Neural cell (in vitro differentiated cells): ENCODE measurements around the gene MYO3B. TPM values are rescaled to one million over a fixed set of nuclear protein-coding genes. Genes with fewer than 3 reads are reported as not detected.

ENCODE experiments used
- H2AFZ ChIP-seq: fragments of 200-600, 300-800 bp; sonication (generic), shearing (Covaris generic); 2 replicates; pipeline ENCODE4 v1.6.0; 2014; ENCODE audit warnings: low read depth, mild to moderate bottlenecking, antibody characterized with exemption, low read length, moderate library complexity
- H3F3A ChIP-seq: fragments of 200-600 bp; shearing (Covaris generic); 2 replicates; pipeline ENCODE4 v1.6.1; 2016; ENCODE audit warnings: mild to moderate bottlenecking, moderate library complexity, mixed read lengths, antibody characterized with exemption, low read length; ENCODE audit not compliant: insufficient read depth, poor library complexity, severe bottlenecking
- H3K27ac ChIP-seq: fragments of 200-600, 300-800 bp; sonication (generic), shearing (Covaris generic); 2 replicates; pipeline ENCODE4 v1.5.1; 2014; ENCODE audit warnings: mild to moderate bottlenecking, low read length, moderate library complexity
- H3K27me3 ChIP-seq: fragments of 300-800, 200-600 bp; sonication (generic), shearing (Covaris generic); 2 replicates; pipeline ENCODE4 v1.6.0; 2014; ENCODE audit warnings: mild to moderate bottlenecking, low read depth, low read length, moderate library complexity; ENCODE audit not compliant: insufficient read depth
- H3K36me3 ChIP-seq: fragments of 300-800, 200-600 bp; sonication (generic), shearing (Covaris generic); 2 replicates; pipeline ENCODE4 v1.5.1; 2014; ENCODE audit warnings: mild to moderate bottlenecking, antibody characterized with exemption, low read length, moderate library complexity; ENCODE audit not compliant: insufficient read depth
- H3K4me2 ChIP-seq: fragments of 300-800, 200-600 bp; sonication (generic), shearing (Covaris generic); 2 replicates; pipeline ENCODE4 v1.6.0; 2014; ENCODE audit warnings: mild to moderate bottlenecking, low read length
- H3K4me3 ChIP-seq: fragments of 300-800, 200-600 bp; sonication (generic), shearing (Covaris generic); 2 replicates; pipeline ENCODE4 v1.5.1; 2014; ENCODE audit warnings: mild to moderate bottlenecking, low read length, moderate library complexity
- H3K79me2 ChIP-seq: fragments of 200-600 bp; shearing (Covaris generic); replicated peaks from 2 replicates; pipeline ENCODE4 v1.6.0; 2014; ENCODE audit warnings: mild to moderate bottlenecking, low read length, moderate library complexity; ENCODE audit not compliant: insufficient read depth
- H3K9ac ChIP-seq: fragments of 300-800, 200-600 bp; sonication (generic), shearing (Covaris generic); 2 replicates; pipeline ENCODE4 v1.6.1; 2016; ENCODE audit warnings: mild to moderate bottlenecking, low read length, mixed read lengths
- H3K9me2 ChIP-seq: fragments of 200-600 bp; shearing (Covaris generic); 2 replicates; pipeline ENCODE4 v1.6.1; 2016; ENCODE audit warnings: mild to moderate bottlenecking, low read length, mixed read lengths; ENCODE audit not compliant: insufficient read depth
- H3K9me3 ChIP-seq: fragments of 200-600, 300-800 bp; sonication (generic), shearing (Covaris generic); 2 replicates; pipeline ENCODE4 v1.6.1; 2016; ENCODE audit warnings: mild to moderate bottlenecking, mixed run types, low read length, moderate library complexity, mixed read lengths
- H4K20me1 ChIP-seq: fragments of 200-600 bp; shearing (Covaris generic); 2 replicates; pipeline ENCODE4 v1.6.1; 2016; ENCODE audit warnings: mild to moderate bottlenecking, mixed run types; ENCODE audit not compliant: insufficient read depth
- EP300 ChIP-seq: fragments of 450-650 bp; conservative IDR thresholded peaks from 2 replicates; pipeline ENCODE4 v1.6.1; 2014; ENCODE audit warnings: antibody characterized with exemption, mild to moderate bottlenecking, moderate library complexity; ENCODE audit not compliant: poor library complexity, severe bottlenecking
- EZH2 ChIP-seq: fragments of 200-600, 300-800 bp; shearing (Covaris generic), sonication (generic); IDR thresholded peaks from 2 replicates; pipeline ENCODE4 v1.6.1; 2014; ENCODE audit warnings: antibody characterized with exemption, low read length, borderline replicate concordance, mild to moderate bottlenecking; ENCODE audit not compliant: insufficient read depth, poor library complexity, severe bottlenecking
- MXI1 ChIP-seq: fragments of 450-650 bp; conservative IDR thresholded peaks from 2 replicates; pipeline ENCODE4 v1.6.1; 2014; ENCODE audit warnings: antibody characterized with exemption, mild to moderate bottlenecking; ENCODE audit not compliant: poor library complexity, severe bottlenecking
- POLR2AphosphoS5 ChIP-seq: IDR thresholded peaks from 2 replicates; pipeline ENCODE4 v1.6.1; 2012
- RAD21 ChIP-seq: fragments of 450-650 bp; conservative IDR thresholded peaks from 2 replicates; pipeline ENCODE4 v1.6.1; 2014; ENCODE audit warnings: antibody characterized with exemption, mild to moderate bottlenecking, moderate library complexity
- SMC3 ChIP-seq: fragments of 450-650 bp; conservative IDR thresholded peaks from 2 replicates; pipeline ENCODE4 v1.6.1; 2014; ENCODE audit warnings: antibody characterized with exemption, mild to moderate bottlenecking, moderate library complexity; ENCODE audit not compliant: poor library complexity
- TAF1 ChIP-seq: IDR thresholded peaks from 2 replicates; pipeline ENCODE4 v1.6.1; 2012; ENCODE audit warnings: low read depth
- polyA plus RNA-seq: library from polyadenylated mRNA; depleted of rRNA; stranded (reverse); fragments of >200 nt; gene quantifications from 2 replicates; pipeline ENCODE4 v1.2.3, GENCODE V29; 2014
- TF ChIP-seq, protein P1 (sequence below): fragments of 450-650 bp; IDR thresholded peaks from 2 replicates; pipeline ENCODE4 v1.5.1; 2014; ENCODE audit warnings: antibody characterized with exemption, mild to moderate bottlenecking, moderate library complexity; ENCODE audit not compliant: poor library complexity, severe bottlenecking
- TF ChIP-seq, protein P2 (sequence below): IDR thresholded peaks from 2 replicates; pipeline ENCODE4 v1.6.1; 2012; ENCODE audit warnings: borderline replicate concordance

The MYO3B gene
- polyA plus RNA-seq, 1 donor from 2014 or later, result 0.11 TPM

DNA sequence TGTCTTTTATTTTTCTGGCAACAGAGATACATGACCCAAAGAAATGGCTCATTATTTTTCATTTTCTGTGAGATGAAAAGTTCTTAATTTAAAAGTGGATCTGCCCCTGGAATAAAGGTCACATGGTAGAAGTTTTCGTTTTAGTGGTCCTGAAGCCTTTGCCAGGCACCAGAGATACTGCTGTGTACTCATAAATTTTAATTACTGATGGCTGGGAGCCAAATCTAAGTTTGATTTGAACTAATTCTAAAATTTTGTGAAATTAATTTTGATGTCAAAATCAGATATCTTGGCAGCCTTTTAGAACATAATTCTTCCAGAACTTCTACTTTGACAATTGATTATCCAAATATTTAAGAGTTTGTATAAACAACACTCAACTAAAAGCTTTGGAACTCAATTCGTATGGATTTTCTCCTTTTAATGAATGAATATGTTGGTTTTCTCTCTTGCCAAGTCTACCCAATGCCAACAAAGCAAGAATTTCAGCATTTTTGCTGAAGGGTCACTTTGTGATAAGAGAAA, 408.7 kb downstream of the MYO3B start:
- Histone ChIP-seq H3K36me3 (no peaks in the 10 kb centered on the region), H3K27me3 (no peaks in the 10 kb centered on the region), H2AFZ (no peak overlapping the region), H3K27ac (no peak overlapping the region), H3K9ac (no peak overlapping the region), H3K9me2 (no peaks in the 10 kb centered on the region), H4K20me1 (no peaks in the 10 kb centered on the region), H3K9me3 (no peaks in the 10 kb centered on the region), H3F3A (no peaks in the 10 kb centered on the region), H3K4me3 (no peak overlapping the region), H3K79me2 (no peaks in the 10 kb centered on the region), H3K4me2 (no peak overlapping the region)
- TF ChIP-seq, protein P1, sequence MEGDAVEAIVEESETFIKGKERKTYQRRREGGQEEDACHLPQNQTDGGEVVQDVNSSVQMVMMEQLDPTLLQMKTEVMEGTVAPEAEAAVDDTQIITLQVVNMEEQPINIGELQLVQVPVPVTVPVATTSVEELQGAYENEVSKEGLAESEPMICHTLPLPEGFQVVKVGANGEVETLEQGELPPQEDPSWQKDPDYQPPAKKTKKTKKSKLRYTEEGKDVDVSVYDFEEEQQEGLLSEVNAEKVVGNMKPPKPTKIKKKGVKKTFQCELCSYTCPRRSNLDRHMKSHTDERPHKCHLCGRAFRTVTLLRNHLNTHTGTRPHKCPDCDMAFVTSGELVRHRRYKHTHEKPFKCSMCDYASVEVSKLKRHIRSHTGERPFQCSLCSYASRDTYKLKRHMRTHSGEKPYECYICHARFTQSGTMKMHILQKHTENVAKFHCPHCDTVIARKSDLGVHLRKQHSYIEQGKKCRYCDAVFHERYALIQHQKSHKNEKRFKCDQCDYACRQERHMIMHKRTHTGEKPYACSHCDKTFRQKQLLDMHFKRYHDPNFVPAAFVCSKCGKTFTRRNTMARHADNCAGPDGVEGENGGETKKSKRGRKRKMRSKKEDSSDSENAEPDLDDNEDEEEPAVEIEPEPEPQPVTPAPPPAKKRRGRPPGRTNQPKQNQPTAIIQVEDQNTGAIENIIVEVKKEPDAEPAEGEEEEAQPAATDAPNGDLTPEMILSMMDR, result no peak
- TF ChIP-seq POLR2AphosphoS5 (no peak), TAF1 (no peak), EP300 (no peak), RAD21 (no peak)
- TF ChIP-seq, protein P2, sequence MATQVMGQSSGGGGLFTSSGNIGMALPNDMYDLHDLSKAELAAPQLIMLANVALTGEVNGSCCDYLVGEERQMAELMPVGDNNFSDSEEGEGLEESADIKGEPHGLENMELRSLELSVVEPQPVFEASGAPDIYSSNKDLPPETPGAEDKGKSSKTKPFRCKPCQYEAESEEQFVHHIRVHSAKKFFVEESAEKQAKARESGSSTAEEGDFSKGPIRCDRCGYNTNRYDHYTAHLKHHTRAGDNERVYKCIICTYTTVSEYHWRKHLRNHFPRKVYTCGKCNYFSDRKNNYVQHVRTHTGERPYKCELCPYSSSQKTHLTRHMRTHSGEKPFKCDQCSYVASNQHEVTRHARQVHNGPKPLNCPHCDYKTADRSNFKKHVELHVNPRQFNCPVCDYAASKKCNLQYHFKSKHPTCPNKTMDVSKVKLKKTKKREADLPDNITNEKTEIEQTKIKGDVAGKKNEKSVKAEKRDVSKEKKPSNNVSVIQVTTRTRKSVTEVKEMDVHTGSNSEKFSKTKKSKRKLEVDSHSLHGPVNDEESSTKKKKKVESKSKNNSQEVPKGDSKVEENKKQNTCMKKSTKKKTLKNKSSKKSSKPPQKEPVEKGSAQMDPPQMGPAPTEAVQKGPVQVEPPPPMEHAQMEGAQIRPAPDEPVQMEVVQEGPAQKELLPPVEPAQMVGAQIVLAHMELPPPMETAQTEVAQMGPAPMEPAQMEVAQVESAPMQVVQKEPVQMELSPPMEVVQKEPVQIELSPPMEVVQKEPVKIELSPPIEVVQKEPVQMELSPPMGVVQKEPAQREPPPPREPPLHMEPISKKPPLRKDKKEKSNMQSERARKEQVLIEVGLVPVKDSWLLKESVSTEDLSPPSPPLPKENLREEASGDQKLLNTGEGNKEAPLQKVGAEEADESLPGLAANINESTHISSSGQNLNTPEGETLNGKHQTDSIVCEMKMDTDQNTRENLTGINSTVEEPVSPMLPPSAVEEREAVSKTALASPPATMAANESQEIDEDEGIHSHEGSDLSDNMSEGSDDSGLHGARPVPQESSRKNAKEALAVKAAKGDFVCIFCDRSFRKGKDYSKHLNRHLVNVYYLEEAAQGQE, result no peak

DNA sequence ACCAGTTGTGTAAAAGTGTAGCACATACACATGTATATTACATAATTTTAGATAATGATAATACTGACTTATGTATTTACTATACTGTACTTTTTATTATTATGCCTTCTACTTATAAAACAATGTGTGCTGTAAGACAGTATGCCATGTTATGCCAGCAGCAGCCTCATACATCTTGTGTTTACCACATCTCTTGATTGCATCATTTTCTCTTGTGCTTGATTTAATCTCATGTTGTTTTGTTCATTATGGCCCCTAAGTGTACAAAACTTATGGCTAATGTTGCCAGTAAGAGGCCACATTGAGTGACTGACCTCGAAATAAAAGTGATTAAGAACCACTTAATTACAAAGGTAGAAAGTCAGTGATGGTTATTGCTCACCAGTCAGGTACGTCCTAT, 409.2 kb downstream of the MYO3B start:
- Histone ChIP-seq H2AFZ (no peak overlapping the region), H3K9me2 (no peaks in the 10 kb centered on the region), H3K4me2 (no peak overlapping the region), H4K20me1 (no peaks in the 10 kb centered on the region), H3F3A (no peaks in the 10 kb centered on the region), H3K4me3 (no peak overlapping the region), H3K27ac (no peak overlapping the region), H3K9ac (no peak overlapping the region), H3K36me3 (no peaks in the 10 kb centered on the region), H3K27me3 (no peaks in the 10 kb centered on the region), H3K9me3 (no peaks in the 10 kb centered on the region), H3K79me2 (no peaks in the 10 kb centered on the region)
- no peak for TF ChIP-seq SMC3
- no peak for TF ChIP-seq POLR2AphosphoS5
- TF ChIP-seq, protein P1, result no peak
- TF ChIP-seq EP300, result no peak
- TF ChIP-seq TAF1, result no peak
- TF ChIP-seq MXI1, result no peak
- no peak for TF ChIP-seq RAD21
- TF ChIP-seq EZH2, result no peak
- TF ChIP-seq, protein P2, result no peak
